Keratinocyte (primary cell): ENCODE measurements around the gene HNRNPUL2. TPM values are rescaled to one million over a fixed set of nuclear protein-coding genes. Genes with fewer than 3 reads are reported as not detected.
A peak's percentile ranks its signal among the peaks of the same experiment; 100 is the strongest.

Source experiments
- DNase-seq: peaks from one replicate; pipeline ENCODE4 v3.0.0-alpha.2; 2011; ENCODE audit warnings: low read depth, missing footprints, low spot score
- FAIRE-seq: peaks from 2 replicates; lab custom pipeline; 2011; peaks lifted over from hg19 to GRCh38; lab: Jason Lieb, UNC
- H2AFZ ChIP-seq: 2 replicates; pipeline ENCODE4 v1.6.0; 2012; ENCODE audit warnings: low read length, control low read depth, inconsistent platforms; ENCODE audit not compliant: control insufficient read depth
- H3K27ac ChIP-seq: 2 replicates; pipeline ENCODE4 v1.5.1; 2011; ENCODE audit warnings: low read length; ENCODE audit not compliant: control insufficient read depth, insufficient read depth
- H3K27me3 ChIP-seq: 3 replicates; pipeline ENCODE4 v1.6.0; 2011; ENCODE audit warnings: low read length; ENCODE audit not compliant: control insufficient read depth, insufficient read depth; ENCODE audit errors: extremely low read depth
- H3K36me3 ChIP-seq, 2 experiments: 2 replicates in 1 of 2; 3 replicates in 1 of 2; pipeline ENCODE4 v1.5.1; 2011; ENCODE audit warnings: low read length in 2 of 2, mild to moderate bottlenecking in 1 of 2; ENCODE audit not compliant: control insufficient read depth in 2 of 2, insufficient read depth in 2 of 2; ENCODE audit errors: extremely low read depth in 1 of 2
- H3K4me1 ChIP-seq: 3 replicates; pipeline ENCODE4 v1.5.1; 2011; ENCODE audit warnings: low read length; ENCODE audit not compliant: control insufficient read depth, insufficient read depth; ENCODE audit errors: extremely low read depth
- H3K4me2 ChIP-seq: 3 replicates; pipeline ENCODE4 v1.6.0; 2011; ENCODE audit warnings: low read depth, low read length; ENCODE audit not compliant: control insufficient read depth, insufficient read depth; ENCODE audit errors: extremely low read depth
- H3K4me3 ChIP-seq, 3 experiments: fragments of 200-600 bp in 1 of 3; sonication (generic) in 1 of 3; 2 replicates in 2 of 3; 3 replicates in 1 of 3; pipeline ENCODE4 v1.5.1; 2011 to 2016; ENCODE audit warnings: low read length in 3 of 3, mild to moderate bottlenecking in 3 of 3, control low read depth in 2 of 3, inconsistent platforms in 1 of 3, low read depth in 1 of 3, mixed read lengths in 1 of 3, mixed run types in 1 of 3, moderate library complexity in 1 of 3; ENCODE audit not compliant: control insufficient read depth in 2 of 3, insufficient read depth in 2 of 3; ENCODE audit errors: extremely low read depth in 1 of 3
- H3K79me2 ChIP-seq: 2 replicates; pipeline ENCODE4 v1.6.0; 2012; ENCODE audit warnings: low read length; ENCODE audit not compliant: control insufficient read depth, insufficient read depth
- H3K9ac ChIP-seq: 3 replicates; pipeline ENCODE4 v1.6.0; 2011; ENCODE audit warnings: low read length; ENCODE audit not compliant: control insufficient read depth, insufficient read depth; ENCODE audit errors: extremely low read depth
- H3K9me1 ChIP-seq: 3 replicates; pipeline ENCODE4 v1.6.0; 2011; ENCODE audit warnings: low read length; ENCODE audit not compliant: control insufficient read depth, insufficient read depth; ENCODE audit errors: extremely low read depth
- H3K9me3 ChIP-seq: 2 replicates; pipeline ENCODE4 v1.5.1; 2012; ENCODE audit warnings: low read depth, low read length; ENCODE audit not compliant: control insufficient read depth
- H4K20me1 ChIP-seq: 3 replicates; pipeline ENCODE4 v1.6.0; 2011; ENCODE audit warnings: low read length; ENCODE audit not compliant: control insufficient read depth, insufficient read depth; ENCODE audit errors: extremely low read depth
- CTCF ChIP-seq, 3 experiments: IDR thresholded peaks in 1 of 3; conservative IDR thresholded peaks in 1 of 3; optimal IDR thresholded peaks in 1 of 3; 2 replicates in 2 of 3; 3 replicates in 1 of 3; pipeline versions ENCODE3 to v1.5.1; 2011; ENCODE audit warnings: low read length in 3 of 3, mild to moderate bottlenecking in 3 of 3, moderate library complexity in 2 of 3, control low read depth in 1 of 3, inconsistent platforms in 1 of 3; ENCODE audit not compliant: insufficient read depth in 2 of 3; ENCODE audit errors: extremely low read depth in 1 of 3
- EZH2 ChIP-seq: IDR thresholded peaks from one replicate; pipeline ENCODE4 v1.6.1; 2012; ENCODE audit warnings: inconsistent platforms, mild to moderate bottlenecking, low read length, moderate library complexity
- dilution Hi-C: fragments of 300-500 bp; cut with MboI; formaldehyde crosslinking; loops from one replicate; pipeline ENCODE4 v1.7.0; 2020; ENCODE audit warnings: low sequenced_read_pairs; ENCODE audit not compliant: extremely low pct_ligation_motif_present
- polyA plus RNA-seq, 5 experiments: library from polyadenylated mRNA; depleted of rRNA in 3 of 5; stranded (reverse) in 3 of 5; stranded (forward) in 1 of 5; unstranded in 1 of 5; fragments of >200 nt; gene quantifications; 1 replicate in 1 of 5; 2 replicates in 3 of 5; 3 replicates in 1 of 5; pipeline versions ENCODE4 v1.2.1 to v1.2.3, GENCODE V29; 2011 to 2012; ENCODE audit warnings: missing spikeins in 2 of 5, low read depth in 1 of 5, low replicate concordance in 1 of 5

HNRNPUL2 gene
- polyA plus RNA-seq, 1 donor (not counting 4 experiments of a cell fraction or from before 2014, with no cell fraction given): 29.0 TPM

GRCh38 chr11:62689421-62690183 lies 37.7 kb downstream of the HNRNPUL2 start, which contains the start of gene LRRN4CL:
TSS of gene LRRN4CL (minus strand) at chr11:62689530. CDS start at chr11:62688508, 1,022 bp downstream.
- Histone ChIP-seq H3K4me1 (peaks cover 12% of the 10 kb centered on the region), H3K9me3 (no peaks in the 10 kb centered on the region), H3K4me3 (no peak within 1 kb of the TSS), H3K79me2 (no peaks in the 10 kb centered on the region), H4K20me1 (no peaks in the 10 kb centered on the region), H3K27me3 (no peaks in the 10 kb centered on the region), H2AFZ (no peak within 1 kb of the TSS), H3K36me3 (peaks cover 4 to 18% of the 10 kb centered on the region in 2 experiments), H3K4me2 (peak within 1 kb of the TSS; percentile 75), H3K9me1 (no peaks in the 10 kb centered on the region), H3K9ac (peak within 1 kb of the TSS; percentile 42), H3K27ac (peak within 1 kb of the TSS; percentile 44)
- dilution Hi-C loops: no loop called here
- DNase-seq (no peak), FAIRE-seq (peak; percentile 64)
- no peak for TF ChIP-seq EZH2
- TF ChIP-seq CTCF (optimal IDR thresholded peaks at IDR 0.05 in 1 of 3, IDR thresholded peaks at IDR 0.05 in 1 of 3, conservative IDR thresholded peaks at IDR 0.05 in 1 of 3; ENCODE audit: extremely low read depth in 1 of 3, insufficient read depth in 2 of 3, low read length in 3 of 3): no peak

DNA sequence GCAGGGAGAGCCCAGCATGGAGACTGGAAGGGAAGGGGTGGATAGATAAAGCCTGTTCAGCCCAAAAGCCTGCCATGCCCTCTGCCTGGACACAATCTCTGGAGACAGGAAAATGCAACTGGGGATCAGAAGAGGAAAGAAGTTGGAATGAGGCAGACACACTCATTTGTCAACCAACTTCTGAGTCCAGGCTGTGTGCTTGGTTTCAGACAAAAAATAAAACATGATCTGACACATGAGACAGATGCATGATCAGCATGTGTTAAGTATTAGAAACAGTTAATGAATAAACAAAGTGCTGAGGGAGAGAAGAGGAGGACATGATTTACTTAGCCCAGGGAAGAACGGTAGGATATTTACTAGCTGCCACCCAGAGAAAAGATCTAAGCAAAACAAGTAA lies 38.8 kb downstream of the HNRNPUL2 start:
- no peaks in the 10 kb centered on the region for H3K79me2 ChIP-seq
- H3K27ac ChIP-seq: no peak overlapping the region
- no peaks in the 10 kb centered on the region for H4K20me1 ChIP-seq
- TF ChIP-seq EZH2 (no peak), CTCF (optimal IDR thresholded peaks at IDR 0.05 in 1 of 3, IDR thresholded peaks at IDR 0.05 in 1 of 3, conservative IDR thresholded peaks at IDR 0.05 in 1 of 3; ENCODE audit: extremely low read depth in 1 of 3, insufficient read depth in 2 of 3, low read length in 3 of 3) (no peak)
- H2AFZ ChIP-seq: no peak overlapping the region
- DNase-seq: no peak
- dilution Hi-C loops: no loop called here
- H3K4me3 ChIP-seq: no peak overlapping the region
- H3K4me2 ChIP-seq: no peak overlapping the region
- no peaks in the 10 kb centered on the region for H3K9me3 ChIP-seq
- no peak for FAIRE-seq
- H3K9ac ChIP-seq: no peak overlapping the region
- H3K9me1 ChIP-seq: no peaks in the 10 kb centered on the region
- peaks cover 4 to 16% of the 10 kb centered on the region in 2 experiments for H3K36me3 ChIP-seq
- no peaks in the 10 kb centered on the region for H3K27me3 ChIP-seq
- peaks cover 12% of the 10 kb centered on the region for H3K4me1 ChIP-seq
